Endodermal cell (in vitro differentiated cells): ENCODE results near the gene CAMK2D. TPM values are rescaled to one million over a fixed set of nuclear protein-coding genes. Genes with fewer than 3 reads are reported as not detected.

ENCODE experiments used
- DNase-seq: peaks from one replicate; pipeline ENCODE4 v3.0.0-alpha.2; 2017
- H3K27ac ChIP-seq: 2 replicates; pipeline ENCODE4 v1.5.1; 2013; ENCODE audit warnings: mild to moderate bottlenecking, low read depth, low read length, moderate library complexity
- H3K27me3 ChIP-seq: 2 replicates; pipeline ENCODE4 v1.6.1; 2013; ENCODE audit warnings: mild to moderate bottlenecking, low read length, moderate library complexity; ENCODE audit not compliant: insufficient read depth, control insufficient read depth, poor library complexity, severe bottlenecking
- H3K36me3 ChIP-seq: 2 replicates; pipeline ENCODE4 v1.7.0; 2013; ENCODE audit warnings: mild to moderate bottlenecking, low read length, moderate library complexity; ENCODE audit not compliant: control insufficient read depth, insufficient read depth
- H3K4me1 ChIP-seq: one replicate; pipeline ENCODE4 v1.7.0; 2013; ENCODE audit warnings: low read length; ENCODE audit not compliant: control insufficient read depth, insufficient read depth
- H3K4me3 ChIP-seq: 2 replicates; pipeline ENCODE4 v1.5.1; 2013; ENCODE audit warnings: mild to moderate bottlenecking, low read length, moderate library complexity
- H3K9ac ChIP-seq: 2 replicates; pipeline ENCODE4 v1.6.1; 2013; ENCODE audit warnings: mild to moderate bottlenecking, low read length, moderate library complexity; ENCODE audit not compliant: poor library complexity, severe bottlenecking; ENCODE audit errors: extremely low read depth
- H3K9me3 ChIP-seq: 2 replicates; pipeline ENCODE4 v1.6.1; 2013; ENCODE audit warnings: mild to moderate bottlenecking, low read length, moderate library complexity; ENCODE audit not compliant: control insufficient read depth
- H3K27ac Mint-ChIP-seq: 2 replicates; pipeline ENCODE4 v1.8.0; 2020; ENCODE audit warnings: mixed read lengths
- H3K27me3 Mint-ChIP-seq: 2 replicates; pipeline ENCODE4 v1.8.0; 2021; ENCODE audit warnings: mild to moderate bottlenecking, mixed read lengths; ENCODE audit not compliant: insufficient read depth
- H3K36me3 Mint-ChIP-seq: 2 replicates; pipeline ENCODE4 v1.8.0; 2020; ENCODE audit warnings: low read depth, mixed read lengths
- H3K4me1 Mint-ChIP-seq: 2 replicates; pipeline ENCODE4 v1.8.0; 2020; ENCODE audit warnings: mixed read lengths
- H3K4me3 Mint-ChIP-seq: 2 replicates; pipeline ENCODE4 v1.8.0; 2020; ENCODE audit warnings: mild to moderate bottlenecking, moderate library complexity, mixed read lengths
- H3K9me3 Mint-ChIP-seq: 2 replicates; pipeline ENCODE4 v1.8.0; 2020; ENCODE audit warnings: mild to moderate bottlenecking, mixed read lengths
- WGBS, 2 experiments: methylation state at CpG; one replicate each; pipeline versions ENCODE4 v1.1.5 to v1.1.7; 2013; ENCODE audit warnings: missing lambda C conversion rate in 2 of 2, mixed read lengths in 1 of 2; ENCODE audit not compliant: insufficient coverage in 1 of 2, insufficient read length in 1 of 2; 5-methylcytosine and 5-hydroxymethylcytosine counted together
- total RNA-seq, 2 donors: library from RNA; stranded (reverse); fragmentation: NEBNext Ultra II Directional in 1 of 2; extraction: Animal tissue kit (Norgen Biotek cat#: 25700) in 1 of 2; gene quantifications; 2 replicates in 1 of 2; 3 replicates in 1 of 2; pipeline ENCODE4 v1.2.1, GENCODE V29; 2021
- TF ChIP-seq, protein P1 (sequence below): fragments of 200-600 bp; sonication (generic); conservative IDR thresholded peaks from 2 replicates; pipeline ENCODE4 v1.5.0; 2021; ENCODE audit warnings: antibody characterized with exemption, mild to moderate bottlenecking

The CAMK2D gene
- total RNA-seq, 2 donors from 2014 or later: 91.1 to 120 TPM

DNA sequence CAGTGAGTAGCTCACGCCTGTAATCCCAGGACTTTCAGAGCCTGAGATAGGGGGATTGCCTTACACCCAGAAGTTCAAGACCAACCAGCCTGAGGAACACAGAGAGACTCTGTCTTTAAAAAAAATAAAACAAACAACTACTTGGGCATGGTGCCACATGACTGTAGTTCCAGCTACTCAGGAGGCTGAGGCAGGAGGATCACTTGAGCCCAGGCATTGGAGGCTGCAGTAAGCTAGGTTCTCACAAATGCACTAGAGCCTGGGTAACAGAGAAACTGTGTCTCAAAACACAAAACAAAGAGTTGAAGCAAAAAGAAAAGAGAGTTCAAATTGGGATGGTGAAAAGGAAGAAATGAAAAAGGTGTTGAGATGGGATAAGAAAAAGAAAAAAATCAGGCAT, 10.8 kb downstream of the CAMK2D start:
- Mint-ChIP-seq H3K27ac (no peak overlapping the region), H3K4me3 (no peak overlapping the region), H3K27me3 (no peaks in the 10 kb centered on the region), H3K4me1 (peaks cover 36% of the 10 kb centered on the region), H3K9me3 (peaks cover 3% of the 10 kb centered on the region), H3K36me3 (peaks cover 12% of the 10 kb centered on the region)
- Histone ChIP-seq H3K9ac (no peak overlapping the region), H3K36me3 (peaks cover 20% of the 10 kb centered on the region), H3K27ac (no peak overlapping the region), H3K4me1 (peaks cover 8% of the 10 kb centered on the region), H3K9me3 (no peaks in the 10 kb centered on the region), H3K4me3 (no peak overlapping the region), H3K27me3 (no peaks in the 10 kb centered on the region)
- 94% methylated on average over 1 of the region's 1 CpG; no CpG with 5 or more reads in 1 of the 2 experiments for WGBS, 2 experiments
- TF ChIP-seq, protein P1, sequence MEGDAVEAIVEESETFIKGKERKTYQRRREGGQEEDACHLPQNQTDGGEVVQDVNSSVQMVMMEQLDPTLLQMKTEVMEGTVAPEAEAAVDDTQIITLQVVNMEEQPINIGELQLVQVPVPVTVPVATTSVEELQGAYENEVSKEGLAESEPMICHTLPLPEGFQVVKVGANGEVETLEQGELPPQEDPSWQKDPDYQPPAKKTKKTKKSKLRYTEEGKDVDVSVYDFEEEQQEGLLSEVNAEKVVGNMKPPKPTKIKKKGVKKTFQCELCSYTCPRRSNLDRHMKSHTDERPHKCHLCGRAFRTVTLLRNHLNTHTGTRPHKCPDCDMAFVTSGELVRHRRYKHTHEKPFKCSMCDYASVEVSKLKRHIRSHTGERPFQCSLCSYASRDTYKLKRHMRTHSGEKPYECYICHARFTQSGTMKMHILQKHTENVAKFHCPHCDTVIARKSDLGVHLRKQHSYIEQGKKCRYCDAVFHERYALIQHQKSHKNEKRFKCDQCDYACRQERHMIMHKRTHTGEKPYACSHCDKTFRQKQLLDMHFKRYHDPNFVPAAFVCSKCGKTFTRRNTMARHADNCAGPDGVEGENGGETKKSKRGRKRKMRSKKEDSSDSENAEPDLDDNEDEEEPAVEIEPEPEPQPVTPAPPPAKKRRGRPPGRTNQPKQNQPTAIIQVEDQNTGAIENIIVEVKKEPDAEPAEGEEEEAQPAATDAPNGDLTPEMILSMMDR: no peak
- no peak for DNase-seq

DNA sequence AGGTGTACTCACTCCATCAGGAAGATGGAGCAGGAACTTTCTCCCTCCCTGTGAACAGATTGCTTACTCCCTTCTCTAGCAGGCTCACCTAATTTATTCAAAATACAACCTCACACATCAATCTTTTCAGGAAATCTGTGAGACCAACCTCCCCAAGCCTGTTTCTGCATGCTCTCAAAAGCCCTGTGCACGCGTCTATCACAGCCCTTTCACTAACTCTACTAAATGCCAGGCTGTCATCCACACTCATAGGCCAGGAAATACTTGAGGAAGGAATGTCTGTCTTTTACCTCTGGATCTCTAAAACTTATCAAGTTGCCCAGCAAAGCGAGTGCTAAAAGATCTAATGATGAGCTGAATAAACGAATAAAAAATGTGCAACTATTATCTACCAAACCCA, 11.2 kb downstream of the CAMK2D start:
- peaks cover 8% of the 10 kb centered on the region for H3K4me1 ChIP-seq
- peaks cover 37% of the 10 kb centered on the region for H3K4me1 Mint-ChIP-seq
- H3K36me3 ChIP-seq: peaks cover 20% of the 10 kb centered on the region
- DNase-seq: no peak
- peaks cover 3% of the 10 kb centered on the region for H3K9me3 Mint-ChIP-seq
- no peak overlapping the region for H3K27ac Mint-ChIP-seq
- no peak overlapping the region for H3K4me3 ChIP-seq
- no peaks in the 10 kb centered on the region for H3K27me3 ChIP-seq
- TF ChIP-seq, protein P1: no peak
- no peak overlapping the region for H3K9ac ChIP-seq
- no peak overlapping the region for H3K27ac ChIP-seq
- H3K9me3 ChIP-seq: no peaks in the 10 kb centered on the region
- no peaks in the 10 kb centered on the region for H3K27me3 Mint-ChIP-seq
- H3K36me3 Mint-ChIP-seq: peaks cover 12% of the 10 kb centered on the region
- no peak overlapping the region for H3K4me3 Mint-ChIP-seq
- 90 to 93% methylated on average over 2 to 4 of the region's 4 CpGs for WGBS, 2 experiments

DNA sequence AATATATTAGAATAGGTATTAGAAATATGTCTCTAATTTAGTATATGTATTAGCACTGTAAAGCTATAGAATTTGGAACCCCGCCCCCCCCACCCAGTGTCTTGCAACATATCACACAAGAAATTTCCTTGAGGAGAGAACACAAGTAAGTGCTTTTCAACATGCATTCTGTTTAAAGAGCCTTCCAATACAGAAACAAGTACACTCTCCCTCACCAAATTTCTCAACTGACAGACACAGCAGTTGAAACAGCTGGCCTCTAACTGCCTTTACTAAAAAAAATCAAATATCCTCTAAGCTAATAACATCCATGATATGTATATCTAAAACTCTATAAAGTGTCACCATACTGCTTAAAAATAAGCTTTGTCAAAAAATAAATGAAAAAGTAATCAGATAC, 12.4 kb downstream of the CAMK2D start:
- TF ChIP-seq, protein P1: no peak
- H3K9ac ChIP-seq: no peak overlapping the region
- peaks cover 11% of the 10 kb centered on the region for H3K36me3 Mint-ChIP-seq
- H3K9me3 Mint-ChIP-seq: peaks cover 3% of the 10 kb centered on the region
- H3K4me1 Mint-ChIP-seq: peaks cover 37% of the 10 kb centered on the region
- H3K27me3 ChIP-seq: no peaks in the 10 kb centered on the region
- H3K4me1 ChIP-seq: peaks cover 8% of the 10 kb centered on the region
- H3K36me3 ChIP-seq: peaks cover 17% of the 10 kb centered on the region
- no peak overlapping the region for H3K27ac Mint-ChIP-seq
- WGBS, 2 experiments: 100% methylated on average over 1 of the region's 1 CpG; no CpG with 5 or more reads in 1 of the 2 experiments
- H3K27me3 Mint-ChIP-seq: no peaks in the 10 kb centered on the region
- H3K9me3 ChIP-seq: no peaks in the 10 kb centered on the region
- no peak overlapping the region for H3K4me3 Mint-ChIP-seq
- H3K4me3 ChIP-seq: no peak overlapping the region
- H3K27ac ChIP-seq: no peak overlapping the region
- DNase-seq: no peak
